ENCODE data around the gene CSNK2A3. TPM values are rescaled to one million over a fixed set of nuclear protein-coding genes. Genes with fewer than 3 reads are reported as not detected.

The CSNK2A3 gene
- total RNA-seq, 1 donor from 2014 or later = 0.35 TPM

- H3K4me3 ChIP-seq (ENCODE audit: low read depth, low read length) = no peak overlapping the region
- TF ChIP-seq CTCF (conservative IDR thresholded peaks at IDR 0.05; ENCODE audit: low read depth, low read length) = no peak
- no peak for DNase-seq (ENCODE audit: low read depth)
These were observed 39.0 kb downstream of the CSNK2A3 start for GRCh38 chr11:11313902-11314692.

GRCh38 chr11:11313426-11313825 is 39.6 kb downstream of the CSNK2A3 start:
- DNase-seq (ENCODE audit: low read depth) = peak; percentile 59
- no peak for TF ChIP-seq CTCF (conservative IDR thresholded peaks at IDR 0.05; ENCODE audit: low read depth, low read length)
- H3K4me3 ChIP-seq (ENCODE audit: low read depth, low read length) = no peak overlapping the region

GRCh38 chr11:11312738-11313137 is 40.3 kb downstream of the CSNK2A3 start:
- DNase-seq (ENCODE audit: low read depth) = no peak
- no peak overlapping the region for H3K4me3 ChIP-seq (ENCODE audit: low read depth, low read length)
- peak; percentile 18 for TF ChIP-seq CTCF (conservative IDR thresholded peaks at IDR 0.05; ENCODE audit: low read depth, low read length)

GRCh38 chr11:11311169-11311568 is 41.9 kb downstream of the CSNK2A3 start:
- no peak overlapping the region for H3K4me3 ChIP-seq (ENCODE audit: low read depth, low read length)
- TF ChIP-seq CTCF (conservative IDR thresholded peaks at IDR 0.05; ENCODE audit: low read depth, low read length) = no peak
- DNase-seq (ENCODE audit: low read depth) = no peak

- TF ChIP-seq CTCF (conservative IDR thresholded peaks at IDR 0.05; ENCODE audit: low read depth, low read length) = no peak
- no peak overlapping the region for H3K4me3 ChIP-seq (ENCODE audit: low read depth, low read length)
- no peak for DNase-seq (ENCODE audit: low read depth)
These were observed 43.1 kb downstream of the CSNK2A3 start for GRCh38 chr11:11309906-11310305.

GRCh38 chr11:11308249-11308648 is 44.8 kb downstream of the CSNK2A3 start:
- DNase-seq (ENCODE audit: low read depth) = no peak
- TF ChIP-seq CTCF (conservative IDR thresholded peaks at IDR 0.05; ENCODE audit: low read depth, low read length) = no peak
- no peak overlapping the region for H3K4me3 ChIP-seq (ENCODE audit: low read depth, low read length)

- H3K4me3 ChIP-seq (ENCODE audit: low read depth, low read length) = no peak overlapping the region
- no peak for TF ChIP-seq CTCF (conservative IDR thresholded peaks at IDR 0.05; ENCODE audit: low read depth, low read length)
- DNase-seq (ENCODE audit: low read depth) = no peak
These were observed 46.2 kb downstream of the CSNK2A3 start for GRCh38 chr11:11306855-11307254.

Data from epithelial cell of proximal tubule (primary cell).